CD4-positive, alpha-beta T cell treated with Interleukin-2 at 100 ng/mL for 4 hours (primary cell): ENCODE results near the gene WT1.
"Not testable (repeated sequence)": the region's sequence is repeated elsewhere in the genome, so short reads cannot be mapped to it uniquely, and the experiment has no call there.

Experiments
- DNase-seq: peaks from one replicate; pipeline ENCODE4 v3.0.0-alpha.2; 2020; ENCODE audit warnings: low spot score

Gene WT1

DNA sequence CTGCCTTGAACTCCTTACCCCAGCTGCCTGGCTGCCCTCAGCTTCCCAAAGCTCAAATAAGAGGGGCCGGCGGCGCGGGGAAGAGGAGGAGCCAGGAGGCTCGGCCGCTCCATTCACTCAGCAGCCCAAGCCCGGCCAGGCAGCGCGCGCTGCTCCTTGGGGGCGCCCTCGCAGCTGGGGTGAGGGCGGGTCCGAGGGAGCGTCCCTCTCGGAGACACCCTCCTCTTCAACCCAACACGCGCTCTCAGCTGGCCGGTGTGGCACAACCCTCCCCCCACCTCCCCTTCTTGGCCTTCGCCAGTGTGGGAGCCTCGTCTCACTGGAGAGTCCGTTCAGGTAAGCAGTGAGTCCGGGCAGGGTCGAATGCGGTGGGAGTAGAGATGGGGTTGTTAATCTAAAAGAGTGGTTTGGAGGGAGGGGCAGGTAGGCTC, at the start of gene WT1:
TSS of gene WT1 (minus strand) at position 29 of the 431 bp plus-strand sequence.
- no peak for DNase-seq

GRCh38 chr11:32479291-32479690, 44.0 kb upstream of the WT1 start:
- no peak for DNase-seq

- DNase-seq = no peak
These were observed 43.0 kb upstream of the WT1 start for GRCh38 chr11:32478277-32478731.

DNA sequence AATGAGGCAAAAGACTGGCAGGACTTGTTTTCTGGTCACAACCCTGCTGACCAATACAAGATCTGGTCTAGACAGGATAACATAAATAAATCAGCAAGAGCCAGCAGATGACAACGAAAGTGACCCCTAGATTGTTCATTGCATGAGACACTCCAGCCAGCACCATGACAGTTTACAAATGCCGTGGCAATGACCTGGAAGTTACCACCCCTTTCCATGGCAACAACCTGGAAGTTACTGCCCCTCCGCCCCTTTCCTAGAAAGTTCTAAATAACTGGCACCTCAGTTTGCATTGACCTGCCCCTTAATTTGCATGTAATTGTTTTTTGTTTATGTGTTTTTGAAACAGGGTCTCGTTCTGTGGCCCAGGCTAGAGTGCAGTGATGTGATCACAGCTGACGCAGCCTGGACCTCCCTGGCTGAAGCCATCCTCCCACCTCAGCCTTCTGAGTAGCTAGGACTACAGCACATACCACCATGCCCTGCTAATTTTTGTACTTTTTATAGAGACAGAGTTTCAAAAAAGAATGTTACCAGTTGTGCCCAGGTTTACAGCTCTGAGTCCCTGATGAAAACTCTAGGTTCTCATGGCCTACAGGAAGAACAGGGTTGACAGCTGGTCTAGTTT, 38.1 kb upstream of the WT1 start:
- DNase-seq = no peak

DNA sequence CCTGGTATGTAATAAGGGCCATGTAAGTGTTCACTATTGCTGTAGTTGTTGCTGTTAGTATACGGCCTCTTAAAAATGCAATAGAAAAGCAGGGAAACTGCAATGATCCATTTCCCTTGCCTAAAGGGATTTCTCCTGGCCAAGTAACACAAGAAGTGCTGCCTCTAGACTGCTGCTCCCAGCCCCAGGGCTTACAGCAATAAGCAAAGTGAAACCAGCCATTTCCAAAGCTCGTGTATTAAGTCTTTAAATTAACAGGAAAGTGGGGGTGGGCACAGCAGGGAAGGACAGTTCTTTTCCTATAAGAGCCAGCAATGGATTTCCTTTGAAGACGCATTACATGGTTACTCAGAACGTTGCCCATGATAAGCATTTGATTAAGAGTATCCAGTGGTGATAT, 36.9 kb upstream of the WT1 start:
- DNase-seq = no peak

DNA sequence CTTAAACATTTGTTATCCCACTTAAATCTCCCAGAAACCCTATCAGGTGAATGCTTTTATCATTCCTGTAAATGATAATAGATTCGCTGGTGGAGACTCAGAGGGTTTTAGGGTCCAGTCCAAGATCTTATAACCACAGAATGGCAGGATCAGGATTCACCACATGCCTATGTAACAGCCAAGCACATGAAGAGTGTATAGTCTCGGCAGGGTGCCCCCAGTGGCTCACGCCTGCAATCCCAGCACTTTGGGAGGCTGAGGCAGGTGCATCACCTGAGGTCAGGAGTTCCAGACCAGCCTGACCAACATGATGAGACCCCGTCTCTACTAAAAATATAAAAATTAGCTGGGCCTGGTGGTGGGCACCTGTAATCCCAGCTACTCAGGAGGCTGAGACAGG, 36.2 kb upstream of the WT1 start:
- not testable (repeated sequence) for DNase-seq

GRCh38 chr11:32469791-32470190, 34.5 kb upstream of the WT1 start:
- DNase-seq = no peak

GRCh38 chr11:32466279-32466915, 31.1 kb upstream of the WT1 start:
- DNase-seq = no peak

- DNase-seq = no peak
These were observed 28.7 kb upstream of the WT1 start for GRCh38 chr11:32464078-32464477.

- DNase-seq = no peak
These were observed 26.8 kb upstream of the WT1 start for GRCh38 chr11:32462011-32462690.

DNA sequence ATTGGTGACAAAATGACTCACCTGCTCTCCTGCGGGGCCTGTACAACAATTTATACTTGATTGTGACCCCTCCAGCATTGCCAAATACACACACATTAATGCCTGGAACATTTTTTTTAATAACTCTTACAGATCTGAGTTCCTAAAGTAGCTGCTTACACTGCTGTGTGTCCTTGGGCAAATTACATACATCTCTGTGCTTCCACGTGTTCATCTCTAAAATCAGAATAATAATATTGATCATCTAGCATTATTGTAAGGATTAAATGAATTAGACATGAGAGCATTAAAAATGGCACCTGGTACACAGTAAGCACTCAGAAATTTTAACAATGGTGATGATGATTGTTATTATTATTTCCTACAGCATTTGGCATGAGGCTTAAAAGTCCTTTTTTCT, 21.5 kb upstream of the WT1 start:
- no peak for DNase-seq

GRCh38 chr11:32454993-32455392, 19.7 kb upstream of the WT1 start:
- no peak for DNase-seq

DNA sequence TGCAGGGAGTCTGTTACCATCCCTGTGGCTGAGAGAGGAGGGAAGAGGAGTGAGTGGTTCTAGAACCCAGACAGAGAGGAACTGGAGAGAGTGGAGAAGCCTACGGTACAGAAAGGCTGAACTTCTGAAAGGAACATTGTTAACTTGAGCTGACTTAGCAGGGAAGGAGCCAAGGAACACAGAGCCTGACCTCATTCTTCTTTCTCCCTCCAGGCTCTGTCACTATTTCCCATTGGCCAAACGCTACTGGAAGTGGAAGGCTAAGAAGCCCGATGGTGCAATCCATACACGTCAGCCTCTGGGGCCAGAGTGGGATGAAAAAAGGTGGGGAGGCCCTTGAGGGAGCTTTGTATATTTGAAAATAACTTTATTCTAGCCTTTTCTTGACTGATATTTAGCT, 16.5 kb upstream of the WT1 start:
- no peak for DNase-seq

- DNase-seq = no peak
These were observed 15.0 kb upstream of the WT1 start for GRCh38 chr11:32450372-32450771.

DNA sequence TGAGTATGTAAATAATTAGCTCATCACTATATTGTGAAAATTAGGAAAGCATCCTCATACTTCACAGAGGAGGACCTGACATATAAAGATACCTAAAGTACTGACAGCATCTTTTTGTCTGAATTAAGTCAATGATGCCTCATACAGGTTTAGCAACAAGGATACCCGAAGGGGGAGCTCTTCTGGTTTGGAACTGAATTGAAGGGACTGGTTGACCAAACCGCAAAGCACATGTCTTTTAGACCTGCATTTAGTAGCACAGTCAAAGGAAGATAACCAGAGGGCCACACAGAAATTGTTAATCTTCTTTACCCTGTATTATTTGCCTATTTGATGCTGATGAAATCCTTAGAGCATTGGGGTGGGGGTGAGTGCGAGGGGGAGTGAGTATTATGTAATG, 12.9 kb upstream of the WT1 start:
- DNase-seq = no peak

DNA sequence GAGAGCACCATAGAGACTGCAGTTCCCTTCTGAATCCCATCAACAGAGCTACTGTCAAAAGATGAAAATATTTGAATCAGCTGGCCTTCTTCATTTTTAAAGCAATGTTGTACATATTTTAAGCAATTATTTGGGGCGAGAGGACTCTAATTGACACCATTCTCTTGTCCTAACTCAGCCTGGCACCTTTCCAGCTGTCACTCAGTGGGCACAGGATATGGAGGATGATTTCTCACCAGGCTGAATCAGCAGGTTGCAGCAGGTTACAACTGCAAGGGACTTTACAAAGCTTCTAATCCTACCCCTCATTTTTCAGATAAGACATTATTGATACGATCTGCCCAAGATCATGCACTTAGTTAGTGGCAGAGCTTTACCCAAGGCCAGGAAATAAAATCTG, 11.9 kb upstream of the WT1 start:
- DNase-seq = no peak

DNA sequence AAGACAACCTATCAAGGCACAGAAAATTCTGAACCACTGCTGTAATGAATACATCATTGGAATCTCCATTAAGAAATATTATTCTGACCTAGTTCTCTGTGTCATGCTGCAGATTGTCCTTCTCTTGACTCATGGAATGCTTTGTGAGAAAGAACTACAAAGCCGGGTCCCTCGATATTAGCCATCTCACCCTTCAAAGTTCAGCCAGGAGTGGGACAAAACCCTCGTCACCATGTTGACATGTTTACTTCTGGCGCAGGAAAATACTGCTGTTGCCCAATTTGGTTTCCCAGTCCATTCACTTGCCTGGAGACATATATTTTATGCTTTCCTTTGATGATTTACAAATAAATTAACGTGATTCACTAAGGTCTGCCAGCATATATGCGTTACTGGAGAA, 10.9 kb upstream of the WT1 start:
- no peak for DNase-seq

GRCh38 chr11:32444186-32444585, 8.8 kb upstream of the WT1 start:
- DNase-seq = no peak

GRCh38 chr11:32440916-32441315, 5.6 kb upstream of the WT1 start:
- DNase-seq = no peak

DNA sequence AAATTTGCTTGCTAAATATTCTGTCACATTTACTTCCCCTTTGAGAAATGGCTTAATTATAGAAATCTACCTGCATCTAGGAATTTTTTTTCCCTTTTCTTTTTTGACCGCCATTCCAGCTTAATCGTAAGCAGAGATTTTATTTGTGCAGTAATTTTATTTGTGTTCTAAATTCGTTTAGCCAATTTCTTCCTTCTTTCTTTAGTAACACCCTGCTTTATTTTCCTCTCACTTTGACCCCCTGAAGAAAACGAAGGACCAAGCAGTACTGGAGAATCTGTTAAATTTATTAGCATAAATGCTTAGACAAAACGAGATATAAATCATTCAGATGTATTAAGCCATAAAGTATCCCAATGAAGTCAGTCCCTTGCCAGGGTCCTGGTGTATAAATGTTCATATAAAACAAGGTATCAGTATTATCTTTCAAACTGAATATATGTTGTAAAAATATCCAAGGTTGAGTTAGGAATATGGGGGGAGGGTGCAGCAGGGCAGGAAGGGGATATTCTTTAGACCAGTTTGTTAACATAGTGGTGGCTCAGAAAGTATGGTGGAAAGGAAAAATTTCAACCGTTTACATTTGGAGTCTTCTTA, 5.1 kb upstream of the WT1 start:
- no peak for DNase-seq

DNA sequence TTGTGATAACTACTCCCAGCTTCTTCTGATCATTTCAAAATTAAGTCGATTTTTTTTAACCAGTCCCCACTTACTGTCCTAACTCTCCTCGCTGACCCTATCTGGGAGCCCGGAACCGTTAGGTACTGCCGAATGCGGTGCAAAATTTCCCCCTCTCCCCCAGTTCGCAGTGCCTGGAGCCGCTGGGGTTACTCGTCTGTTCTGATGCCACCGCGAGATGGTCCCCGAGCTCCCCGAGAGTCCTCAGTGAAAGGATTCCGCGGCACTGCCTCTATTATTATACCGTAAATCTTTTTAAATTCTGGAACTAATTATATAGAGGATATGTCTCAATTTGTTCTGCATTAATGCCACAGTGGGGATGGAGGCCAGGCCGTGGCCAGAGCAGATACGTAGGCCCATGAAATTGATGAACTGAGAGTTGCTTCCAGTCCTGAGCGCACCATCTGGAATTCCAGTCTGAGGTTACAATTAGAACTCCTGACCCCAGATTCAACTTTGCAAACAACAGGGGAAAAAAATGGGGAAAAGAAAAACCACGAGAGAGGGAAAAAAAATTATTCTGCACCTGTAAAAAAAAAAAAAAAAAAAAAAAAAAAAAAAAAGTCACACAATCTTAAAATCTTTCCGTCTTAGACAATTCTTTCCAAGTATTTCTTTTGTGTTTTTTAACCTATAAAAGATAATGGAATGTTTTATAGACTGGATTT, 4.3 kb upstream of the WT1 start:
- no peak for DNase-seq

DNA sequence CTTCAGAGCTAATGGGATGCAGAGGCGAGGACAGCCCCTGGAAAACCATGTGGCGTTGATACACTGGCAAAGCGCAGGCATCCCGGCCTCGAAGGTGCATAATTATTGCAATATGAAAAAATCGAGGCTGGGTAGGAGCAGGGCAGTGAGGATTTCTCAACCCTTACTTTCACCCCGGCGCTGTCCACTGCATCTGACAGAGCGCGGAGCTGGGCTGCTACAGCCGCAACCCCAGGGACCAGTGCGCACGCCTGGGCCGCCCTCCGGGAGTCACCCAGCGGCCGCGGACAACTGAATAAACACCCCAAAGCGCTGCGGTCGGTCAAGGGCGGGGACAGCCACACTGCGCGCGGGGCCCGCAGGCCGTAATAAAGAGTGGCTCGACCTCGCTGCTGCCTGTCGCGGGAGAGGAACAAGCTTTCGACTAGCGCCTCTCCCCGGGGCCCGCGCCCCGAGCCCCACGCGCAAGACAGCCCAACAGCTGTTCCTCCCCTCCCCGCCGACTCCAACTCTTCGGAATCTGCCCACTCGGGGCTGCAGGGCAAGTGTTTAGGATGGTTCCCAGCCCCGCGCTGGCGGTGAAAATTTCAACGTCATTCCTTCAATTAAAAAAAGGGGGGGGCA, 3.6 kb upstream of the WT1 start:
- no peak for DNase-seq
